ENCODE data around the gene RIOX2. TPM values are rescaled to one million over a fixed set of nuclear protein-coding genes. Genes with fewer than 3 reads are reported as not detected.

Gene RIOX2
- 26.5 to 35.2 TPM (median 27.1 TPM) in 3 replicates for total RNA-seq
- long read RNA-seq, full-length matches to known transcripts = 24 of 36 reads
- long read RNA-seq, partial matches to known transcripts = 3 of 36 reads
- long read RNA-seq, other reads (novel, unspliced or antisense) = 9 of 36 reads

- Mint-ChIP-seq H3K36me3 (ENCODE audit: low read depth) (peaks cover 2% of the 10 kb centered on the region), H3K27ac (ENCODE audit: unreplicated experiment) (peak within 1 kb of the TSS; percentile 56), H3K27me3 (ENCODE audit: low read depth) (no peaks in the 10 kb centered on the region)
Observed at GRCh38 chr3:97971679-97972567, at the start of gene RIOX2. Gene RIOX2, minus strand, starts transcription at chr3:97972431. Its CDS starts 4,838 bp downstream, at chr3:97967593.

GRCh38 chr3:98020412-98020811 lies 48.2 kb upstream of the RIOX2 start:
- peaks cover 45% of the 10 kb centered on the region for H3K27me3 Mint-ChIP-seq (ENCODE audit: low read depth)
- no peaks in the 10 kb centered on the region for H3K9me3 Mint-ChIP-seq (ENCODE audit: low read depth)
- H3K27ac Mint-ChIP-seq (ENCODE audit: unreplicated experiment) = no peak overlapping the region
- H3K4me3 Mint-ChIP-seq (ENCODE audit: unreplicated experiment) = no peak overlapping the region
- no peaks in the 10 kb centered on the region for H3K36me3 Mint-ChIP-seq (ENCODE audit: low read depth)
- no peak for DNase-seq (ENCODE audit: low spot score)
- TF ChIP-seq CTCF (IDR thresholded peaks at IDR 0.05) = no peak
- H3K4me1 Mint-ChIP-seq (ENCODE audit: low read depth) = no peaks in the 10 kb centered on the region

More at GRCh38 chr3:97971679-97972567, at the start of gene RIOX2:
- Mint-ChIP-seq H3K9me3 (ENCODE audit: low read depth) (no peaks in the 10 kb centered on the region), H3K4me3 (ENCODE audit: unreplicated experiment) (peak within 1 kb of the TSS; percentile 84), H3K4me1 (ENCODE audit: low read depth) (peaks cover 28% of the 10 kb centered on the region)
- peak; percentile 94 for DNase-seq (ENCODE audit: low spot score)
- TF ChIP-seq CTCF (IDR thresholded peaks at IDR 0.05) = peak; percentile 40

GRCh38 chr3:98018301-98018700 lies 46.1 kb upstream of the RIOX2 start:
- Mint-ChIP-seq H3K9me3 (ENCODE audit: low read depth) (no peaks in the 10 kb centered on the region), H3K4me1 (ENCODE audit: low read depth) (no peaks in the 10 kb centered on the region), H3K27ac (ENCODE audit: unreplicated experiment) (no peak overlapping the region), H3K4me3 (ENCODE audit: unreplicated experiment) (no peak overlapping the region), H3K36me3 (ENCODE audit: low read depth) (no peaks in the 10 kb centered on the region), H3K27me3 (ENCODE audit: low read depth) (peaks cover 44% of the 10 kb centered on the region)
- no peak for TF ChIP-seq CTCF (IDR thresholded peaks at IDR 0.05)
- DNase-seq (ENCODE audit: low spot score) = no peak

- no peak overlapping the region for H3K4me3 Mint-ChIP-seq (ENCODE audit: unreplicated experiment)
- peaks cover 40% of the 10 kb centered on the region for H3K27me3 Mint-ChIP-seq (ENCODE audit: low read depth)
- no peak overlapping the region for H3K27ac Mint-ChIP-seq (ENCODE audit: unreplicated experiment)
- no peaks in the 10 kb centered on the region for H3K36me3 Mint-ChIP-seq (ENCODE audit: low read depth)
- no peaks in the 10 kb centered on the region for H3K4me1 Mint-ChIP-seq (ENCODE audit: low read depth)
- TF ChIP-seq CTCF (IDR thresholded peaks at IDR 0.05) = no peak
- no peak for DNase-seq (ENCODE audit: low spot score)
- peaks cover 6% of the 10 kb centered on the region for H3K9me3 Mint-ChIP-seq (ENCODE audit: low read depth)
Observed at GRCh38 chr3:98014268-98014585, 42.0 kb upstream of the RIOX2 start.

- DNase-seq (ENCODE audit: low spot score) = no peak
- H3K27ac Mint-ChIP-seq (ENCODE audit: unreplicated experiment) = no peak overlapping the region
- peaks cover 40% of the 10 kb centered on the region for H3K27me3 Mint-ChIP-seq (ENCODE audit: low read depth)
- no peaks in the 10 kb centered on the region for H3K4me1 Mint-ChIP-seq (ENCODE audit: low read depth)
- H3K36me3 Mint-ChIP-seq (ENCODE audit: low read depth) = no peaks in the 10 kb centered on the region
- TF ChIP-seq CTCF (IDR thresholded peaks at IDR 0.05) = no peak
- no peak overlapping the region for H3K4me3 Mint-ChIP-seq (ENCODE audit: unreplicated experiment)
- H3K9me3 Mint-ChIP-seq (ENCODE audit: low read depth) = peaks cover 6% of the 10 kb centered on the region
Observed at GRCh38 chr3:98013411-98014267, 41.4 kb upstream of the RIOX2 start.
